Measurements from ENCODE around the gene SHANK3.
"Not testable (repeated sequence)": the region's sequence is repeated elsewhere in the genome, so short reads cannot be mapped to it uniquely, and the experiment has no call there.

Gene SHANK3

DNA sequence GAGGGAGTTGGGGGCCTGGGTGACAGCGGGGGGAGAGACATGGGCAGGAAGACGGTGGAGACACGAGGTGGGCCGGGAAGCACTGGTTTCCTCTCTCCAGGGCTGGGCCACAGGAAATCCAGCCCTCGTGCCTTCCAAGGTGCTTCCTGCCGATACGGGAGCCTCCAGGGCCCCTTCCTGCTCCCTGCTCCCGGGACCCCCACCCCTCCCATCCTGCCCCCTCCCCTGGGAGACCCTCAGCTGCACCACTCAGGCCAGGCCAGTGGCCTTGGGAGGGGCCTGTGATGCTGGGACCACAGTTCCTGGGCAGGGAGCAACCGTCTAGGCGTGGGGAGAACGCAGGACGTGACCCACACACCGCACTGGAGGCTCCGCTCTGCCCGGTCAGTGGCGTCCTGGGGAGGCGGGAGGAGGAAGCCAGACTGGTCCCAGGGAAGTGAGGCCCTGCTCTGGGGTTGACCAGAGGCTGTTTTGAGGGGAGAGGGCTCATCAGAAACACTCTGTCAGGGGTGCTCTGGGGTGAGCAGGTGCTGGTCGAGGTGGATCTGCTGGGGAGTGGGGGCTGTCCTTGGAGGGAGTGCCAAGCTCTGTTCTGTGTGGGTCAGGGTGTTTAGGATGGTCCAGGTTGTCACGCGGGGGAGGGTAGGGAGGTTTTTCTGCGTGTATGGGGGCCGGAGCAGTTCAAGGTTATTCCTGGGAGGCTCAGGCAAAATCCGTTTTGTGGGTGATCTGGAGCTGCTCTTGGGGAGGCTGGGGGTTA lies at the start of gene SHANK3:
SHANK3 (plus strand) TSS at position 353 of the 760 bp plus-strand sequence.
- DNase-seq = no peak

DNA sequence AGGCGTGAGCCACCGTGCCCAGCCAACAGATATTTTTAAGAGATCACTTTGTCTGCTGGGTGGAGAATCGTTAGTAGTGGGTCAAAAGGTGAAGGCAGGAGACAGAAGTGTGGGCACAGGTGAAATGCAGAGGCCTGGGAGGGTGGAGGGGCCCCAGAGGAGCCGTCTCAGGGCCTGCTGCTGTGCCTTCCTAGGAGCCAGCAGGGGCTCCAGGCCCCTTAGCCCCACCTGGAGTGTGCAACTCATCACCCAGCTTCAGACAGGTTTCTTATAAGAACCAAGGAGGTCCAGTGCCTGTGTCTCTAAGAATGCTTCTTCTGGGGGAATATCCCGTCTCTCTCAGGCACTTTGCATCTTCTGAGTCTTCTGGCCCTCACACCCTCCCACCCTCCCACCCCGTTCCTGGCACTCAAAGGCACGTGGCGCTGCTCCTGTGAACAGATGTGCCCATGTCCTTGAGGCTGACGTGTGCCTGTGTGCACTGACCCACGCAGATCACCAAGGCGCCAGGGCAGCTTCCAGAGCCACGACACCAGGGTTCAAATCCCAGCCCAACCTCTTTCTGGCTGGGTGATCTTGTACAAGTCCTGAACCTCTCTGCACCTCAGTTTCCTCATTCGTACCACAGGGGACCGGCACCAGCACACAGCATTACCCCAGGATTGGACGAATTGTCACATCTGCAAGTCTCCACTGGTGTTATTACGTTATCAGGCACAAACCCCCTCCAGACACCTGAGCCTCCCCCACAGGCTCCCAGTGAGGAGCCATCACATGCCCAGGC lies 48.1 kb upstream of the SHANK3 start:
- no peak for DNase-seq

DNA sequence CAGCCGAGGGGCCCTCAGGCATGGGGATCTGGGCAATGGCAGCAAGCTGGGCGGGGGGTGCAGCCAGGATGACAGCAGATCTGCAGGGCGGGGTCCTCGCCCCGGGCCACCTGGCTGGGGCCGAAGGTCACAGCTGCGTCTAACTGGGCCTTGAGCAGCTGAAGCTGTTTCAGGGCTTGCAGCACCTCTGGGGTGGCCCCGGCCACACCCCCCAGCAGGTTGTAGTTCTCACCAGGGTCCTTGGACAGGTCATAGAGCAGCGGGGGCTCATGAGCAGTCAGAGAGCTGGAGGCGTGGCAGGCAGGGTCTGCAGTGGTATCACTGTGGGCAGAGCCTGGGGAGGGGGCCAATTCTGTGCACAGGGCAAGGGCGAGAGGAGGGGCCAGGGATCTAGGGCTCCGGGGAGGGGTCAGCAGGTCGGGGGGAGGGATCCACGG lies 47.5 kb upstream of the SHANK3 start:
- no peak for DNase-seq

DNA sequence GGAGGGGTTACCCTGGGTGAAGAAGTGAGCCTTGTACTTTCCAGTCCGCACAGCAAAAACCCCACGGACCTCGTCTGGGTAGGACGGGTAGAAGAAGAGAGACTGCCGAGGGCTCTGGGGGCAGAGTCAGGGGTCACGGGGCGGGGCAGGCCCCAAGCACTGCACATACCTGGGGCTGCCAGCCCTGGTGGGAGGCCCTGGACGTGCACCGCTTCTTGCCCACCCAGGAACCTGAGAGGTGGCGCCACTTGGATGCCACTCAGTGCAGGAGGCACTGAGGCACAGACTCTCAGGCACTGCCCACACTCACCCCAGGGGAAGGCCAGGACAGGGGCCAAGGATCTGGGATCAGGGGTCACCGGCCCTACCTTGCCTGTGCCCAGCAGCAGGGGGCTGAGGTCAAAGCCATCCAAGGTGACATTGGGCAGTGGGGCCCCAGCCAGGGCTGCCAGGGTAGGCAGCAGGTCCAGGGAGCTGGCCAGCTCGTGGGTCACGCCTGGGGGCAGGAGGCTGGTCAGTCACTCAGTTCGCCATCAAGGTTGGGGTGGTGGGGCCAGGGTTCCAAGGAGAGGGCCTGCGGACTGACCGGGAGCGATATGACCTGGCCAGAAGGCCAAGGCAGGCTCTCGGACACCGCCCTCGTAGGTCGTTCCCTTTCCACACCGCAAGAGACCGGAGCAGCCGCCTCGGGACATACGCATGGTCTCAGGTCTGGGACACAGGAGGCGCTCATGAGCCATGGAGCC lies 46.9 kb upstream of the SHANK3 start:
- no peak for DNase-seq

DNA sequence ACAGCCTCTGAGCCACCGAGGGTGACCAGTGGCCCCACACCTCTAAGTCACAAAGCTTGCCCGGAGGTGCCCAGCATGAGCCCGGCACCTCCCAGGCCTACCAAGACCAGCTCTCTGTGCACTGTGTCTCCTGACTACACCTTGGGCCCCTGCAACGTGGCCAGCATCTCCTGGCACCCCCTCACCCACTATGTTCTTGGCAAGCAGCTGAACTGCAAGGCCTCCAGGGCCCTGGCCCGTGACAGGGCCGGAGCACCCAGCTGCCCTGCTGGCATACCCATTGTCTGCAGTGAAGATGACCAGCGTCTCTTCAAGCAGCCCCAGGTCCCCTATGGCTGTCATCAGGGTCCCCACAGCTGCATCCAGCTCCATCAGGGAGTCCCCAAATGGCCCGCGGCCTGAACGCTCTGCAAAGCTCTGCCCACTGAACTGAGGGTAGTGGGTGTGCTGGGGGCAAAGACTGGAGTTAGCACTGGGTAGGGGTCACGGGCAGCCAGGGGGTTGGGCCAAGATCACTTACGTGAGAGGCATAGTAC lies 46.2 kb upstream of the SHANK3 start:
- no peak for DNase-seq

DNA sequence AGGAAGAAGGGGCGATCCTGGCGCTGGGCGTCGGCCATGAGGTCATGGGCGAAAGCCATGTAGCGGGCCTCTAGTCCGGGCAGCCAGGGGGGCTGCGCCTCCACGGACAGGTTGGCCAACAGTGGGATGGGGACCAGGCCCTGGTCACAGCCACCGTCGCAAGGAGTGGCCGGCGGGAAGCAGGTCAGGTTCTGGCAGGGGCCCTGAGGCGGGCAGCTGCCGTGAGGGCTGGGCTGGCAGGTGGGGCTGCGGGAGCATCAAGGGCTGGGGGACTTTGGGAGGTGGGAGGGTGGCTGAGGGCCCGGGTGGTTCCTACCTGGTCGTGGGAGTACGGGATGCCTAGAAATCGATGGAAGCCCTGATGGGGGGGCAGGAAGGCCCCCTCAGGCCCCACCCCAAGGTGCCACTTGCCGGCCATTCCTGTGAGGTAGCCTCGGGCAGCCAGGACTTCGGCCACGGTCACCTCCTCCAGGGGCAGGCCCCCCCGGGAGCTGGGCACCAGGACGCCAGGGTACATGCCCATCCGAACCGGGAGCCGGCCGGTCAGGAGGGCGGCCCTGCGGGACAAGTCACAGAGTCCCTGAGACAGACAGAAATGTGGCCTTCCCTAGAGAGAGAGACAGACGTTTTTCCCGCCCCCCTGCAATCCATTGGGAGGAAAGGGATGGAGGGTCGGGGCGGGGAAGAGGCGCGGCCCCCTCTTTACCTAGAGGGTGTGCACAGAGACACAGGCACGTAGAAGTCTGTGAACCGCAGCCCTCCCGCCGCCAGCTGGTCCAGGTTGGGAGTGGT lies 45.6 kb upstream of the SHANK3 start:
- DNase-seq = no peak

DNA sequence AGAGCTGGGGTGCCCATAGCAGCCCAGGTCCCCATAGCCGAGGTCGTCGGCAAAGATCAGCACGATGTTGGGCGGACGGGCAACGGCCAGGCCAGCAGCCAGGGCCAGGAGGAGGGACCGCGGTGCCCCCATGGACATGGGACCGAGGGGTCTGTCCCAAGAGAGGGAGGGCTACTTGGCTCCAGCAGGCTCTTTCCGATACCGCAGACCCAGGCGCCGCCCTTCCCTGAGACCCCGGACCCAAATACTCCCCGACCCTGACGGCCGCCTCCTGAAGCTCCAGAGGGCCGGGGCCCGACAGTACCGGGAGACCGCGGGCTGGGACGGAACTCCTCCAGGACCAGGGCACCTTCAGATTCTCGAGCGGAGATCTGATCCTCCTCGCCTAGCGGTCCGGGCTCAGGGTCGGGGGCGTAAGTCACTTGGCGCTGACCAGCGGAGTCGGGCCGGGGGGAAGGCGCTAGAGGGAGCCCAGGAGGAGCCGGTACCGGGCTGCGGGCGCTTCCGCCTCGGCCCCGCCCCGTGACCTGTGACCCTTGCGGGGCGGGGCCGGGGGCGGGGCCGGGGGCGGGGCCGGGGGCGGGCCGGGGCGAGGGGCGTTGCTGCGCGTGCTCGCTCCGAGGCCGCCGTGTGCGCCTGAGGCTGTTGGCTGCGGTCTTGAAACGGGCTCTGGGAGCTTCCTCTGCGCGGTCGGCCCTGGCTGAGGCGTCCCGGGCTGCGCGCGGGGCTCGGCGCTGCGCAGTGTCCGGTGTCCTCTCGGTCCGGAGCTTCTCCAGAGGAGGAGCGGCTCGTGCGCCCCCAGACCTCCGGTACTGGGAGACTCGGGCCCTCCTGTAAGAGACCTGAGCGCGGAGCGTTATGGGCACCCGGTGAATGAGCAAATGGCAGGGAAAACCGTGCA lies 44.7 kb upstream of the SHANK3 start, which contains the start of gene ARSA:
ARSA (minus strand) TSS at position 511 of the 901 bp plus-strand sequence; CDS start at position 138, 373 bp downstream.
- peak; percentile 83 to 85 for DNase-seq

DNA sequence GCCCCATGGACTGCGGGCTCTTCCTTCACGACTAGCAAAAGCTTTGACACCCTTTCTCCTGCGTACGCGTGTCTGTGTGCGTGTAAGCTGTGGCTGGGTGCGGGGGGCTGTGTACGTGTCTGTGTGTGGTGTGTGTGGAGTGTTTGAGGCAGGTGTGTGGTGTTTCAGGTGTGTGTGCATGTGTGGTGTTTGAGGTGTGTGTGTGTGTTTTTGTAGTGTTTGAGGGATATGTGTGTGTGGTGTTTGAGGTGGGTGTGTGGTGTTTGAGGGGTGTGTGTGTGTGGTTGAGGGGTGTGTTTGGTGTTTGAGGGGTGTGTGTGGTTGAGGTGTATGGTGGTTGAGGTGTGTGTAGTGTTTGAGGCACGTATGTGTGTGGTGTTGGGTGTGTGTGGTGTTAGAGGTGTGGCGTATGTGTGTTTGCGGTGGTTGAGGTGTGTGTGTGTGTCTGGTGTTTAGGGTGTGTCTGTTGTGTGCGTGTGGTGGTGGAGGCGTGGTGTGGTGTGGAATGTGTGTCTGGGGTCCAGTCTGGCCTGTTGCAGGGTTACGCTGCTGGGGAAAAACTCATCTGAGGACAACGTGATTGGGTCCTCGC lies 44.0 kb upstream of the SHANK3 start:
- DNase-seq = peak; percentile 60 to 69

DNA sequence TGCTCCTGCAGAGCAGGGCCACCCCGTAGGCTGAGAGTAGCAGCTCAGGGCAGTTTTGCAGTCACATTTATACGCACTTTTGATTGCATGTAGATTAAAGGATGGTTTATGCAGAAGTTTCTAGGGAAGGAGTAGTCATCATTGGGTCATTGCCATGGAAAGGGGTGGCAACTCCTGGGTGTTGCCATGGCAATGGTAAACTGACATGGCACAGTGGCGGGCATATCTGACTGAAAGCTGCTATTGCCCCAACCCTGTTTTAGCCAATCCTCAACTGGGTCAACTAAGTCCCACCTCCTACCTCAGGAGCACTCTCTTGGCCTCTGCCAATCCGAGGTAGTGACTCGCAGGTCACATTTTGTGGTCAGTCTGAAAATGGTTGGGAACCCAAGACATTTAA lies 42.2 kb upstream of the SHANK3 start:
- no peak for DNase-seq

DNA sequence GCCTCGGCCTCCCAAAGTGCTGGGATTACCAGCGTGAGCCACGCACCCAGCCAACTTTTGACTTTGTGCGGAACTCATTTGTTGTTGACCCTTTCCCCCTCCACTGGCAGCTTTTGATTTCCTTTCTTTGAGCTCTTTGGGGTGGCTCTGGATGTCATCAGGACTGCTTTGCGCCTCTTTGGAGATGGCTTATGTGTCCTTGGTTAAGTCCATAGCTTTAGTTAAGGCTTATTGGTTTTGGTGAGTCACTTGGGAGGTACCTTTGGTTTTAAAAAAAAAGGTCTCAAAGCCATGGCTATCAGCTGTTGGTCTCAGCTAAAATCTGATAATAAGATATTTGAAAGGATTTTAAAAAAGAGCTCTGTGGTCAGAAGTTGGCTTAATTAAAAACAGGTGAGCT lies 39.5 kb upstream of the SHANK3 start:
- no peak for DNase-seq

DNA sequence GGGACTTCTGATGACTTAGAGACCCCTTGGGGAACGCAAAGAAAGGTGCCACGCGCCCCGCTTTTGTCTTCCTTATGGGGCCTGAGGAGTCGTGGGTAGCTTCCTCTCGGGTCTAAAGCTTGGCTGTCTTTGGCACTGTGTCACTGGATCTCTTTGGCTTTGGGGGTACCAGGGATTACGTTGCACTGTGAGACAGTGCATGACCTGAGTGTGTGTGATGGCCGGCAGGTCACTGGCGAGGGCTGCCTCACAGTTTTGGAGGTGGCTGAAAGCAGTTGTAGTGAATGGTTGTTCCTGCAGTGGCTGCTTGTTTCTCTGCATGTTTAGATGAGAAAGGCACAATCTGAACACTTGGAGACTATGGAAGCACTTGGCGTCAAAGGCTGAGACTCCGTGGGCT lies 38.9 kb upstream of the SHANK3 start:
- DNase-seq = no peak

DNA sequence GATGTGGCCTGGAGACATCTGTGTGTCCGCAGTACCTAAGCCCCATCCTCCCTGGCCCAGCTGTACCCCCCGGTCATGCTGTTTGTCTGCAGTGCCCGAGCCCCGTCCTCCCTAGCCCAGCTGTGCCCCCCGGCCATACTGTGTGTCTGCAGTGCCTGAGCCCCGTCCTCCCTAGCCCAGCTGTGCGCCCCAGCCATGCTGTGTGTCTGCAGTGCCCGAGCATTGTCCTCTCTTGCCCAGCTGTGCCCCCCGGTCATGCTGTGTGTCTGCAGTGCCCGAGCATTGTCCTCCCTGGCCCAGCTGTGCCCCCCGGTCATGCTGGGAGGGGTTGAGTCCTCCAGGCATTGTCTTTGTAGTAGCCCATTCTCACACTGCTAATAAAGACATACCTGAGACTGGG lies 37.0 kb upstream of the SHANK3 start:
- no peak for DNase-seq

DNA sequence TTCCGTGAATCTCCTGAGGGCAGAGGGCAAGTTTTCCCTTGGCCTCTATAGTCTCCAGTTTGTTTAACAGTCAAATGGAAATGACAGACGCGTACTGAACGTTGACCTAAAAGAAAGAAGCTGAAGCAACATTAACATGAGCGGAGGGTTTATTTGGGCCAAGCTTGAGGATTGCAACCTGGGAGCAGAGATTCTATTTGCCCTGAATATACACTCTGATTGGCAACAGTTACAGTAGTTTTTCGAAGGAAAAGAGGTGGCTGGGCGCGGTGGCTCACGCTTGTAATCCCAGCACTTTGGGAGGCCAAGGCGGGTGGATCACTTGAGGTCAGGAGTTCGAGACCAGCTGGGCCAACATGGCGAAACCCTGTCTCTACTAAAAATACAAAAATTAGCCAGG lies 32.3 kb upstream of the SHANK3 start:
- not testable (repeated sequence) for DNase-seq

DNA sequence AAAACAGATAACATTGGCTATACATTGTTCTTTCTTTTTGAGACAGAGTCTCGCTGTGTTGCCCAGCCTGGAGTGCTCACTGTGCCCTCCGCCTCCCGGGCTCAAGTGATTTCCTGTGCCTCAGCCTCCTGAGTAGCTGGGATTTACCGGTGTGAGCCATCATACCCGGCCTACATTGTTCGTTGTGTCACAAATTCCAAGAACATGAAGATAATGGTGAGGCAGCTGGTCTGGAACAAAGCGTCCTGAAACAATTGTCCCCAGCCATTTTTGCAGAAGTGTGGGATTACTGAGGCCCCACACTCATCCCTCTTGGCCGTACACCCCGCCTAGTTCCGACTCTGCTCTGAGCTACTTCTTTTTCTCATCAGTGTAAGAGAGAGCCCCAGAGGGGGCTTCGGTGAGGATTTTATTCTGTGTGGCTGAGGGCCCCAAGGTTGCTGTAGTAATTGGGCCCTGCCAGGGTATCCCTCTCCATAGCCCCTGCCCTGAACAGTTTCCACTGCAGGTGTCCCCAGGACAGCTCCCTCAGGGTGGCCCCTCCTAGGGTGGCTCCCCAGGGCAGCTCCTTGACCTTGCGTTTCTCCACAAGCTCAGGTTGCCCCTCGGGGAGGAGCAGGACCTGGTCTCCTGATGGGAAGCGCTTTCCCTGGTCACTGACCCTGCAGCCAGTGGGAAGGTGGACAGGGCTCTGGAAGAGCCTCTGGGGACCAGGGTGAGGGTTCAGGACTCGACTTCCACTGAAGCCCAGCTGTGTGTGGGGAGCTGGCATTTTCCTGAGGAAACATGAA lies 31.6 kb upstream of the SHANK3 start:
- no peak for DNase-seq

DNA sequence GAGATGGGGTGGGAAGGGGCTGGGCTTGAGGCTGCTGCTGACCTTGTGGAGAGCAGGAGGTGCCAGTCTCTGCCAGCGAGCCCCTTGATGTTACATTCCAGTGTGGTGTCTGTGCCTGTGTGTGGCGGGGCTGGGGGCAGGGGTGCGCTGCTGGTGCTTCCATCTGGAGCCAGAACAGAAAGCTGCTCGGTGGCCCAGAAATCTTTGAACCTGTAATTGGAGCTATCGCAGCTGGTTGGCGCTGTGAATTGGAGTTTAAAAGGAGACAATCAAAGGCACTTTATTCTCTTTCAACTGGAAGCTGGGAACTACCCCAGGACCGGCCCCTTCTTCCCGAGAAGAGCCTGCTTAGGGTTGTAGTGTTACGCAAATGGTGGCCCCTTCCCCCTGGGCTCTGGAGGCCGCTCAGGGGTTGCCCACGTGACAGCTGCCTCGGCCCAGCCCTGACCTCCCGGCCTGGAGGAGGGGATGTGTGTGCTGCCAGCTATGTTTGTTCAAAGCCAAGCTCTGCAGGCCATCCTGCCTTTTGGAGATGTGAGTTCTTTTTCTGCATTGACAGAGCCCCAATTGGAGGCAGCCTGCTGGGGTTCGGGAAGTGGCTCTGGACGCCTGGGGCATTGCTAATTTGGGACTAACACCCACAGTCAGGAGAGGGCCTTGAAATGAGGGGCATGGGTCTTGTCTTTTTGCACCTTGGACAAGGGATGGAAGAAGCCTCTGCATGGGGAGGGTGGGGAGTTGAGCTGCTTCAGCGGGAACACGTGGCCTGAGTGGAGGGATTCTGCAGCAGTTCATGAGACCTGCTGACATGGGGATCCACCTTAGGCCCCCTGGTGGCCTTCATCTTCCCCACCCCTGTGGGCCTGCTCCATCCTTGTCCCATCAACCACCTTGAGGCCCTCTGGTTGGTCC lies 30.7 kb upstream of the SHANK3 start:
- no peak for DNase-seq

DNA sequence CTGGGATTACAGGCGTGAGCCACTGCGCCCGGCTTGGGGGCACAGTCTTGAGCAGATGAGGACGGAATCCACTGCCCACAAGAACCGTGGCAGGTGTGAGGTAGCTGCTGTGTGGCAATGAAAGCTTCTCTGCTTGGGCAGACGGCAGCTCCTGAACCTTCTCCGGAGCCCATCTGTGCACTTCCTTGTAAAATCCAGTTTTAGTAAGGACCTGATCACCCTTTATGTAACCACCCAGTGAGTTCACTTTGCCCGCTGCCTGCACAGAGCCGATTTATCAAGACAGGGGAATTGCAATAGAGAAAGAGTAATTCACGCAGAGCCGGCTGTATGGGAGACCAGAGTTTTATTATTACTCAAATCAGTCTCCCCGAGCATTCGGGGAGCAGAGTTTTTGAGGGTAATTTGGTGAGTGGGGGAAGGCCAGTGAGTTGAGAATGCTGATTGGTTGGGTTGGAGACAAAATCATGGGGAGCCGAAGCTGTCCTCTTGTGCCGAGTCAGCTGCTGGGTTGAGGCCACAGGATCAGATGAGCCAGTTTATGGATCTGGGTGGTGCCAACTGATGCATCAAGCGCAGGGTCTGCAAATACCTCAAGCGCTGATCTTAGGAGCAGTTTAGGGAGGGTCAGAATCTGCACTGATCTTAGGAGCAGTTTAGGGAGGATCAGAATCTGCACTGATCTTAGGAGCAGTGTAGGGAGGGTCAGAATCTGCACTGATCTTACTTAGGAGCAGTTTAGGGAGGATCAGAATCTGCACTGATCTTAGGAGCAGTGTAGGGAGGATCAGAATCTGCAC lies 29.4 kb upstream of the SHANK3 start:
- DNase-seq = not testable (repeated sequence)

DNA sequence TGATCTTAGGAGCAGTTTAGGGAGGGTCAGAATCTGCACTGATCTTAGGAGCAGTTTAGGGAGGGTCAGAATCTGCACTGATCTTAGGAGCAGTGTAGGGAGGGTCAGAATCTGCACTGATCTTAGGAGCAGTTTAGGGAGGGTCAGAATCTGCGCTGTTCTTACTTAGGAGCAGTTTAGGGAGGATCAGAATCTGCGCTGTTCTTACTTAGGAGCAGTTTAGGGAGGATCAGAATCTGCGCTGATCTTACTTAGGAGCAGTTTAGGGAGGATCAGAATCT lies 28.9 kb upstream of the SHANK3 start:
- not testable (repeated sequence) for DNase-seq

DNA sequence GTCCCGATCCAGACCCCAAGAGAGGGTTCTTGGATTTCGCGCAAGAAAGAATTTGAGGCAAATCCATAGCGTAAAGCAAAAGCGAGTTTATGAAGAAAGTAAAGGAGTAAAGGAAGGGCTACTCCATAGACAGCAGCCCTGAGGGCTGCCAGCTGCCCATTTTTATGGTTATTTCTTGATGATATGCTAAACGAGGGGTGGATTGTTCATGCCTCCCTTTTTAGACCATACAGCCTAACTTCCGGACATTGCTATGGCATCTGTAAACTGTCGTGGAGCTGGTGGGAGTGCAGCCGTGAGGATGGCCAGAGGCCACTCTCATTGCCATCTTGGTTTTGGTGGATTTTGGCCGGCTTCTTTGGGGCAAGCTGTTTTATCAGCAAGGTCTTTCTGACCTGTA lies 19.4 kb upstream of the SHANK3 start:
- DNase-seq = no peak

Measured in CD4-positive, alpha-beta T cell treated with Interferon alpha-2 for 1 hour (primary cell).